Measurements from ENCODE around the gene TNFRSF14. TPM values are rescaled to one million over a fixed set of nuclear protein-coding genes. Genes with fewer than 3 reads are reported as not detected.

The TNFRSF14 gene
- total RNA-seq, 4 donors from 2014 or later: 3.4 to 11.5 (median 5.0) TPM

DNA sequence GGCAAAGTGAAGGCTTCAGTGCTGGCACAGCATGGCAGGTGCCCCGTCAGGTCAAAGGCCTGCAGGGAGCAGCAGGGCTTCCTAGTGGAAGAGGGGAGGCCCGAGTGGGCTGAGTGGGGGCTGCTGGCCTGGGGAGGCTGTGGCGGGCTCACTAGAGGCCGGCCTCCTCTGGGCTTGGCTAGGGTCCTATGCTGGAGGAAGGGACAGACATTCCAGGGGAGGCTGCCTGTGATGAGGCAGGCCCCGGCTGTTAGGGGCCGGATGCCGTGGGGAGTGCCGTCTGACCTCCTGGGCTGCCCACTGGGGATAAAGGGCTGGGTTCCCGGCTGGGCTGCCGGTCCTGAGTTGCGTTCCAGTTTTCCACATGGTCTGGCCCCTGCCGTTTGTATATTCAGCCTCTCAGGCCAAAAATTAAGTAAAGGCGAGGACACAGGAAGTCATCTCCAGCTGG lies 51.5 kb downstream of the TNFRSF14 start:
- Histone ChIP-seq H3K36me3 (no peaks in the 10 kb centered on the region), H3K9me3 (no peaks in the 10 kb centered on the region), H3K4me3 (no peak overlapping the region), H3K27ac (no peak overlapping the region), H3K27me3 (peaks cover 23 to 33% (median 27%) of the 10 kb centered on the region in 3 donors), H3K4me1 (no peaks in the 10 kb centered on the region)
- TF ChIP-seq, protein P1, sequence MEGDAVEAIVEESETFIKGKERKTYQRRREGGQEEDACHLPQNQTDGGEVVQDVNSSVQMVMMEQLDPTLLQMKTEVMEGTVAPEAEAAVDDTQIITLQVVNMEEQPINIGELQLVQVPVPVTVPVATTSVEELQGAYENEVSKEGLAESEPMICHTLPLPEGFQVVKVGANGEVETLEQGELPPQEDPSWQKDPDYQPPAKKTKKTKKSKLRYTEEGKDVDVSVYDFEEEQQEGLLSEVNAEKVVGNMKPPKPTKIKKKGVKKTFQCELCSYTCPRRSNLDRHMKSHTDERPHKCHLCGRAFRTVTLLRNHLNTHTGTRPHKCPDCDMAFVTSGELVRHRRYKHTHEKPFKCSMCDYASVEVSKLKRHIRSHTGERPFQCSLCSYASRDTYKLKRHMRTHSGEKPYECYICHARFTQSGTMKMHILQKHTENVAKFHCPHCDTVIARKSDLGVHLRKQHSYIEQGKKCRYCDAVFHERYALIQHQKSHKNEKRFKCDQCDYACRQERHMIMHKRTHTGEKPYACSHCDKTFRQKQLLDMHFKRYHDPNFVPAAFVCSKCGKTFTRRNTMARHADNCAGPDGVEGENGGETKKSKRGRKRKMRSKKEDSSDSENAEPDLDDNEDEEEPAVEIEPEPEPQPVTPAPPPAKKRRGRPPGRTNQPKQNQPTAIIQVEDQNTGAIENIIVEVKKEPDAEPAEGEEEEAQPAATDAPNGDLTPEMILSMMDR (IDR thresholded peaks at IDR 0.05 in 4 of 5, conservative IDR thresholded peaks at IDR 0.05 in 1 of 5): no peak
- TF ChIP-seq POLR2A (IDR thresholded peaks at IDR 0.05): no peak
- ATAC-seq (no peak), DNase-seq (no peak)
- in situ Hi-C loops (cut with MboI; ENCODE audit: low sequenced_read_pairs in 4 of 4) (no loop called here), intact Hi-C loops (cut with DNase I; ENCODE audit: low total_unique reads) (no loop called here)

DNA sequence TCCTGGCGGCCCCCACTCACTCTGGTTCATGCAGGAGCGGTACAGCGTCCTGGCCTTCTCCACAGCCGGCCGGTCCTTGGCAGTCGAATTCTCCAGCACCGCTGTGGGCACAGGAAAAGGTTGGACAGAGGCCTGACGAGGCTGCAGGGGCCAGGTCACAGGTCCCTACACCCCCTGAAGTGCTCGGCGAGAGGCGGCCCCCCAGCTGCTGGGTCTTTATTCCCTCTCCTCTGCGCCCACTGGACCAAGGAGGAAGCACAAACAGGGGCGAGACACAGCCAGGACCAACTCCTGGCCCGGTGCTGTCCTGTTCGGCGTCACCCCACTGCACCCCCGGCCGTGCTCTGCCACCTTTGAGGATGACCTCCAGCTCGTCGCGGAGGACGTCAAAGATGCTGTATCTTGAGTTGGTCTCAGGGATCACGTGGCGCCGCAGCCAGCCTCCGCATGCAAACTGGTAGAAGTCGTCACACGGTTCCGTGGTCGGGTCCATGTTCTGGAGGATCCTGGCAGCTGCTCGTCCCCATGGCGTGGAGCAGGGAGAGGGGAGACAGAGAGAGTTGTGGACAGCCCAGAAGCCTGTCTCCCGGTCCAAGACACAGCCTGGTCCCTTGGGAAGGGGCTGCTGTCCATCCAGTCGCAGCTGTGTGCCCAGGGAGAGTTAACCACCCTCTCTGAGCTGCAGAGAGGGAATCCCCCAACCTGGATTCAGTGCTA lies 53.3 kb downstream of the TNFRSF14 start:
- Histone ChIP-seq H3K4me3 (no peak overlapping the region), H3K9me3 (no peaks in the 10 kb centered on the region), H3K27ac (no peak overlapping the region), H3K4me1 (no peaks in the 10 kb centered on the region), H3K27me3 (peaks cover 22 to 37% (median 27%) of the 10 kb centered on the region in 3 donors), H3K36me3 (no peaks in the 10 kb centered on the region)
- no peak for TF ChIP-seq POLR2A (IDR thresholded peaks at IDR 0.05)
- TF ChIP-seq, protein P1 (IDR thresholded peaks at IDR 0.05 in 4 of 5, conservative IDR thresholded peaks at IDR 0.05 in 1 of 5): no peak
- ATAC-seq (no peak), DNase-seq (no peak)
- in situ Hi-C loops (cut with MboI; ENCODE audit: low sequenced_read_pairs in 4 of 4): no loop called here
- intact Hi-C loops (cut with DNase I; ENCODE audit: low total_unique reads): no loop called here

DNA sequence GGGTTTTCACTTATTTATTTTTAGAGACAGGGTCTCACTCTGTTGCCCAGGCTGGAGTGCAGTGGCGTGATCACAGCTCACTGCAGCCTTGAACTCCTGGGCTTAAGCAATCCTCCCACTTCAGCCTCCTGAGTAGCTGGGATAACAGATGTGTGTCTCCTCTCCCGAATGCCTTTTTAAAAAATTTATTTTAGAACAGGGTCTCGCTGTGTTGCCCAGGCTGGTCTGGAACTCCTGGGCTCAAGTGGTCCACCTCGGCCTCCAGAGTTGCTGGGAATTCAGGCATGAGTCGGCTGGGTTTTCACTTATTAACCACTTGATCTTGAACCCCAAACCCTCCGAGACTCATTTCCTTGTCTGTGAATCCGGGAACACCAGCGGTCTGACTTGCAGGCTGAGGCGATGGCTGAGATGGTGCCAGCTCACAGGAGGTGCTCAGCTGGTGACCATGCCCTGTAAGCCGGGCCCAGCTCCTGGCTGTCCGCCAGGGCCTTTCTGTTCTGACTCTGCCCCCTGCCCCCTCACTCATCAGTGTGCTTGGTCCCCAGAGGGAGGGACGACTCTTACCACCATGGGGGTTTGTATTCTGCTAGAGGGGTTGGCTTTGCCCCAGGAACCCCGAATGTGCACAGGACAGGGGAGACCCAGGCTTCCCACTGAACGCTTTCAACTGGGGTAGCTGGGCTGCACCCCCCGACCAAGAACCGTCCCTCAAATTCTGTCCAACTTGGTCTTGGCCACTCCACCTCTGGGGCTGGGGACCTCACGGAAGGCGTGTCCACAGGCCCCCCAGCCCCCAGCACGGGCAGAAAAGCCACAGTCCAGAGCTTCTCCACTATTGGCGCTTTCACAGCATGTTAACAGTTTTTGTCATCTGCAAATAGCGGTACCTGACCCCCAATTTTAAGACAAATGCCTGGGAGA lies 54.1 kb downstream of the TNFRSF14 start:
- DNase-seq: no peak
- Histone ChIP-seq H3K9me3 (no peaks in the 10 kb centered on the region), H3K27me3 (peaks cover 20 to 37% (median 22%) of the 10 kb centered on the region in 3 donors), H3K36me3 (no peaks in the 10 kb centered on the region), H3K4me3 (no peak overlapping the region), H3K4me1 (no peaks in the 10 kb centered on the region), H3K27ac (no peak overlapping the region)
- intact Hi-C loops (cut with DNase I; ENCODE audit: low total_unique reads): no loop called here
- no peak for TF ChIP-seq POLR2A (IDR thresholded peaks at IDR 0.05)
- TF ChIP-seq, protein P1 (IDR thresholded peaks at IDR 0.05 in 4 of 5, conservative IDR thresholded peaks at IDR 0.05 in 1 of 5): no peak
- ATAC-seq: no peak
- in situ Hi-C loops (cut with MboI; ENCODE audit: low sequenced_read_pairs in 4 of 4): no loop called here

DNA sequence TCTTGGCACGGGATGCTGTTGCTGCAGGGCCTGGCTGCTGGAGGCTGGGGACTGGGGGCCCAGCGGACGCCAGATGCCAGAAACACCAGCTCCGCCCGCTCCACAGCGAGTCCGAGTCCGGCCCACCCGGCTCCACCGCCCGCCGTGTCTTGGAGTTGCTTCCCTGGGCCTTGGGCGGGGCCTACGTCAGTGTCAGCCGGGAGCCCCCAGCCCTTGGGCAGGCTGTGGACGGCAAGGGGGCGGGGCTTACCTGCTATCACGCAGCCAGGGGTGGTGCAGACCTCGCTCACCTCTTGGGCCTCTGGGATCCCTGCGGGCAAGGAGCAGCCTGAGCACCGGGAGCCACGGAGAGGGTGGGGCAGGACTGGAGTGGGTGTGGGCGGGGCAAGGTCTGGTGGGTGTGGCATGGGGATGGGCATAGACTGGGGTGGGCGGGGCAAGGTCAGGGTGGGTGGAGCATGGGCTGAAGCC lies 54.9 kb downstream of the TNFRSF14 start:
- intact Hi-C loops (cut with DNase I; ENCODE audit: low total_unique reads) (no loop called here), in situ Hi-C loops (cut with MboI; ENCODE audit: low sequenced_read_pairs in 4 of 4) (no loop called here)
- ATAC-seq (no peak), DNase-seq (peak in 1 of 2 donors; percentile 9)
- Histone ChIP-seq H3K4me3 (no peak overlapping the region), H3K36me3 (no peaks in the 10 kb centered on the region), H3K4me1 (no peaks in the 10 kb centered on the region), H3K9me3 (no peaks in the 10 kb centered on the region), H3K27me3 (peaks cover 20 to 30% (median 22%) of the 10 kb centered on the region in 3 donors), H3K27ac (no peak overlapping the region)
- TF ChIP-seq, protein P1 (IDR thresholded peaks at IDR 0.05 in 4 of 5, conservative IDR thresholded peaks at IDR 0.05 in 1 of 5): no peak
- TF ChIP-seq POLR2A (IDR thresholded peaks at IDR 0.05): no peak
